Breast epithelium (tissue), 4 donors: ENCODE data around the gene SLC25A27. TPM values are rescaled to one million over a fixed set of nuclear protein-coding genes. Genes with fewer than 3 reads are reported as not detected.

Experiments used
- DNase-seq, 2 donors: peaks; one replicate each; pipeline ENCODE4 v3.0.0-alpha.2; 2019; ENCODE audit warnings: low spot score in 2 of 2
- H3K27ac ChIP-seq, 2 donors: fragments of 200-600 bp; sonication (generic) in 1 of 2; one replicate each; pipeline ENCODE4 v1.5.1; 2016 to 2019; ENCODE audit warnings: mild to moderate bottlenecking in 1 of 2
- H3K27me3 ChIP-seq, 2 donors: fragments of 200-600 bp; sonication (generic) in 1 of 2; one replicate each; pipeline versions ENCODE4 v1.5.1 to v1.6.0; 2017 to 2019; ENCODE audit warnings: control low read depth in 1 of 2, mild to moderate bottlenecking in 1 of 2
- H3K36me3 ChIP-seq: fragments of 200-600 bp; one replicate; pipeline ENCODE4 v1.5.1; 2019
- H3K4me1 ChIP-seq, 2 donors: fragments of 200-600 bp; sonication (generic); one replicate each; pipeline ENCODE4 v1.5.1; 2016 to 2019; ENCODE audit warnings: control low read depth in 1 of 2
- H3K4me3 ChIP-seq, 3 donors: fragments of 200-600 bp; sonication (generic); 1 replicate in 2 of 3; 2 replicates in 1 of 3; pipeline ENCODE4 v1.5.1; 2016 to 2019; ENCODE audit warnings: mild to moderate bottlenecking in 3 of 3, moderate library complexity in 2 of 3
- H3K9me3 ChIP-seq, 2 donors: fragments of 200-600 bp; sonication (generic) in 1 of 2; one replicate each; pipeline ENCODE4 v1.5.1; 2016 to 2019; ENCODE audit warnings: control low read depth in 1 of 2
- POLR2A ChIP-seq: fragments of 450-650 bp; IDR thresholded peaks from one replicate; pipeline ENCODE4 v1.6.1; 2016; ENCODE audit warnings: antibody characterized with exemption, mild to moderate bottlenecking, moderate library complexity
- POLR2AphosphoS5 ChIP-seq, 3 donors: sonication (generic); formaldehyde crosslinking; IDR thresholded peaks; one replicate each; pipeline ENCODE4 v1.6.1; 2017; ENCODE audit warnings: antibody characterized with exemption in 3 of 3
- intact Hi-C: fragments of 100-400 bp; cut with DNase I; formaldehyde crosslinking; loops from one replicate; pipeline ENCODE4 v1.15.1; 2023; ENCODE audit warnings: low total_unique reads
- total RNA-seq, 3 donors: library from RNA; depleted of rRNA; stranded (reverse); fragments of >200 nt; gene quantifications; one replicate each; pipeline ENCODE4 v1.1.0, GENCODE V29; 2016
- TF ChIP-seq, protein P1 (sequence below), 3 donors: fragments of 450-650 bp; IDR thresholded peaks; one replicate each; pipeline ENCODE4 v1.5.1; 2016 to 2017; ENCODE audit warnings: antibody characterized with exemption in 3 of 3, mild to moderate bottlenecking in 3 of 3, moderate library complexity in 3 of 3

SLC25A27 gene
- total RNA-seq, 3 donors from 2014 or later = 27.0 to 81.7 (median 37.4) TPM

- Histone ChIP-seq H3K4me3 (no peak overlapping the region), H3K9me3 (no peaks in the 10 kb centered on the region), H3K27me3 (no peaks in the 10 kb centered on the region), H3K4me1 (no peaks in the 10 kb centered on the region), H3K27ac (no peak overlapping the region), H3K36me3 (no peaks in the 10 kb centered on the region)
- intact Hi-C loops = no loop called here
- TF ChIP-seq, protein P1, sequence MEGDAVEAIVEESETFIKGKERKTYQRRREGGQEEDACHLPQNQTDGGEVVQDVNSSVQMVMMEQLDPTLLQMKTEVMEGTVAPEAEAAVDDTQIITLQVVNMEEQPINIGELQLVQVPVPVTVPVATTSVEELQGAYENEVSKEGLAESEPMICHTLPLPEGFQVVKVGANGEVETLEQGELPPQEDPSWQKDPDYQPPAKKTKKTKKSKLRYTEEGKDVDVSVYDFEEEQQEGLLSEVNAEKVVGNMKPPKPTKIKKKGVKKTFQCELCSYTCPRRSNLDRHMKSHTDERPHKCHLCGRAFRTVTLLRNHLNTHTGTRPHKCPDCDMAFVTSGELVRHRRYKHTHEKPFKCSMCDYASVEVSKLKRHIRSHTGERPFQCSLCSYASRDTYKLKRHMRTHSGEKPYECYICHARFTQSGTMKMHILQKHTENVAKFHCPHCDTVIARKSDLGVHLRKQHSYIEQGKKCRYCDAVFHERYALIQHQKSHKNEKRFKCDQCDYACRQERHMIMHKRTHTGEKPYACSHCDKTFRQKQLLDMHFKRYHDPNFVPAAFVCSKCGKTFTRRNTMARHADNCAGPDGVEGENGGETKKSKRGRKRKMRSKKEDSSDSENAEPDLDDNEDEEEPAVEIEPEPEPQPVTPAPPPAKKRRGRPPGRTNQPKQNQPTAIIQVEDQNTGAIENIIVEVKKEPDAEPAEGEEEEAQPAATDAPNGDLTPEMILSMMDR (IDR thresholded peaks at IDR 0.05) = no peak
- TF ChIP-seq POLR2AphosphoS5 (IDR thresholded peaks at IDR 0.05) (no peak), POLR2A (no peak)
- no peak for DNase-seq
Observed at GRCh38 chr6:46661483-46661882, 8.7 kb downstream of the SLC25A27 start.

DNA sequence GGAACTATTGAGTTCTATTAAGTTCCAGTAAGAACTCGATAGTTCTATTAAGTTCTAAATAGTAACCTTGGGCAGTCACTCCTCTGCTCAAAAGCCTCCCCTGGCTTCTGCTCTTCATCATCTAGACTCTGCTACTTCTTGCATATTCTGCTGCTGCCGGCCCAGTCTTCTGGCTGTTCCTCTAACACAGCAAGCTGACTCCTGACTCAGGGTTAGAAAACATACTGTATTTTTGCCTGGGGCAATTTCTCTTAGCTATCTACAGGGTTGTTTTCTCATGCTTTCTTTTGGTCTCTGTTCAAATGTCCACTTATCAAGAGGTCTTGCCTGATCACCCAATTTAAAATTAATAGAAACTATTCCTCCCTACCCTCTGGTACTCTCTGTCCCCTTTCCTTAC is 14.6 kb downstream of the SLC25A27 start:
- TF ChIP-seq, protein P1 (IDR thresholded peaks at IDR 0.05) = no peak
- no peak overlapping the region for H3K4me3 ChIP-seq
- no peak overlapping the region for H3K27ac ChIP-seq
- H3K27me3 ChIP-seq = no peaks in the 10 kb centered on the region
- no peaks in the 10 kb centered on the region for H3K36me3 ChIP-seq
- H3K9me3 ChIP-seq = no peaks in the 10 kb centered on the region
- intact Hi-C loops = no loop called here
- H3K4me1 ChIP-seq = no peaks in the 10 kb centered on the region
- no peak for DNase-seq

DNA sequence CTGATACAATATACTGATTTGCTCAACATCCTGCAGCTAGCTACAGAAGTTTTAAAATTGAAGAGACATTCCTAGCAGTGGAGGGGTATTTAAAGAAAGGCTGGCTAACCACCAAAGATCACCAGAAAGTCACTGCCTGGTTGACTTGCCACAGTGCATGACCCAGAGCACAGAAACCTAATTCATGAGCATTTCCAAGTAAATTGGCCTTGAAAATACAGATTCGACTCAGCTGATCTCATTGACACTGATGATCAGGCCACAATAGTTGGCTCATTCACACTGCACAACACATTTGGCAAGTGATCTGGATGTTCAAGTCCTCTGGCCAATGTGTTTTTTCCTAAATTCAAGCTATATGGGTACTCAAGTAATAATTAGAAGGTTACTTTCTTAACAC is 21.6 kb downstream of the SLC25A27 start:
- no peaks in the 10 kb centered on the region for H3K36me3 ChIP-seq
- H3K27me3 ChIP-seq = no peaks in the 10 kb centered on the region
- no peak for DNase-seq
- H3K4me3 ChIP-seq = no peak overlapping the region
- no peaks in the 10 kb centered on the region for H3K9me3 ChIP-seq
- TF ChIP-seq POLR2A = no peak
- intact Hi-C loops = no loop called here
- no peak overlapping the region for H3K27ac ChIP-seq
- H3K4me1 ChIP-seq = no peaks in the 10 kb centered on the region

- Histone ChIP-seq H3K4me3 (no peak overlapping the region), H3K27me3 (no peaks in the 10 kb centered on the region), H3K36me3 (no peaks in the 10 kb centered on the region), H3K4me1 (no peaks in the 10 kb centered on the region), H3K9me3 (no peaks in the 10 kb centered on the region), H3K27ac (no peak overlapping the region)
- TF ChIP-seq POLR2AphosphoS5 (IDR thresholded peaks at IDR 0.05) (no peak), POLR2A (no peak)
- TF ChIP-seq, protein P1 (IDR thresholded peaks at IDR 0.05) = no peak
- intact Hi-C loops = no loop called here
- no peak for DNase-seq
Observed at GRCh38 chr6:46676604-46677313, 24.0 kb downstream of the SLC25A27 start.

DNA sequence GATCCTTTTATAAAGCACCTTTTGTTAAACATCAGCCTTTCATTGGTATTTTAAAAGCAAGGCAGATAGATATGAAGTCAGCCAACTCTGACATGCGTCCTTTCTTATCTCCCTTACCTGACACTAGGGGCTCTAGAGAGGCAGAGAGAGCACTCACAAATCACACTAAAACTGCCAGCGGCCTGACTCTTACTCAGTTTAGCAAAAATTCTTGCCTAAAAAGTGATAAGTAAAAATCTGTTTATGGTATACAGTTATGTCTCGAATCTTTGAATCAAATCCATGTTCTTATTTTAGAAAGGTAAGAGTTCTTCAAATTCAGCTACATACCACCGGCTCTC is 24.5 kb downstream of the SLC25A27 start:
- TF ChIP-seq POLR2AphosphoS5 (IDR thresholded peaks at IDR 0.05) (no peak), POLR2A (no peak)
- TF ChIP-seq, protein P1 (IDR thresholded peaks at IDR 0.05) = no peak
- Histone ChIP-seq H3K36me3 (no peaks in the 10 kb centered on the region), H3K27me3 (no peaks in the 10 kb centered on the region), H3K27ac (no peak overlapping the region), H3K4me3 (no peak overlapping the region), H3K4me1 (no peaks in the 10 kb centered on the region), H3K9me3 (no peaks in the 10 kb centered on the region)
- DNase-seq = no peak
- intact Hi-C loops = no loop called here

- H3K9me3 ChIP-seq = peaks cover 0 to 5% of the 10 kb centered on the region in 2 donors
- H3K27me3 ChIP-seq = no peaks in the 10 kb centered on the region
- no peak overlapping the region for H3K4me3 ChIP-seq
- H3K4me1 ChIP-seq = no peaks in the 10 kb centered on the region
- no peak for TF ChIP-seq POLR2AphosphoS5 (IDR thresholded peaks at IDR 0.05)
- no peak for TF ChIP-seq POLR2A
- intact Hi-C loops = no loop called here
- no peak for DNase-seq
- no peak overlapping the region for H3K27ac ChIP-seq
- no peaks in the 10 kb centered on the region for H3K36me3 ChIP-seq
Observed at GRCh38 chr6:46684771-46685170, 32.0 kb downstream of the SLC25A27 start.
